ENCODE data around the gene MAGEH1.
"Not testable (repeated sequence)": the region's sequence is repeated elsewhere in the genome, so short reads cannot be mapped to it uniquely, and the experiment has no call there.

MAGEH1 gene

DNA sequence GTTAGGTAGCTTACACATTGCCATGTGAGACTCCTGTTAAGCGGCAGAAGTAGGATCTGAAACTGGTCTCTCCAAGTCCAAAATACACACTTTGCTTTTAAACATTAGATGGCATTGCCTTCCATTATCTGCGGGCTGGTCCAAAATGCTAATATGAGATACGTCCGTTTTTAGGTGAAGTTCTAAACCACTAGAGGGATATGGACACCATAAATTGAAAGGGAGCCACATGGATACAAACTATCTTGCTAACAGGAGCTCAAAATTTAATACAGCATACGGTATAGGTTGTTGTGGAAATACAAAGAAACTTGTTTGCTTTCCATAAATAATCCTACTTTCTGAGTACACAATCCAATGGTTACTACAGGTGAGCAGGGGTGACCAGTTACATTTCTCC lies 13.9 kb downstream of the MAGEH1 start:
- WGBS = no CpG with 5 or more reads among the region's 5 CpGs
- H4K91ac ChIP-seq (ENCODE audit: low read length); H2AFZ ChIP-seq (ENCODE audit: low read depth, low read length); H3K27ac ChIP-seq (ENCODE audit: low read length, poor library complexity, severe bottlenecking); H2BK12ac ChIP-seq (ENCODE audit: low read length in 2 of 2); H3K4me1 ChIP-seq (ENCODE audit: control insufficient read depth, insufficient read depth, low read depth, low read length); H4K8ac ChIP-seq (ENCODE audit: low read length); H3K18ac ChIP-seq (ENCODE audit: low read depth in 1 of 2, low read length in 2 of 2); H3K9me3 ChIP-seq (ENCODE audit: control insufficient read depth, low read length); H2BK15ac ChIP-seq (ENCODE audit: low read depth, poor library complexity, severe bottlenecking); H3K14ac ChIP-seq (ENCODE audit: low read length in 2 of 2); H3K4ac ChIP-seq (ENCODE audit: low read depth in 1 of 2, low read length in 2 of 2); DNase-seq; H2BK120ac ChIP-seq (ENCODE audit: low read depth, low read length); H3K79me1 ChIP-seq (replicated peaks; ENCODE audit: low read length, poor library complexity, severe bottlenecking); H3K4me3 ChIP-seq (ENCODE audit: insufficient read depth in 1 of 2, low read depth in 1 of 2, low read length in 2 of 2); H3K27me3 ChIP-seq (ENCODE audit: control insufficient read depth in 1 of 2, insufficient read depth in 1 of 2, low read length in 2 of 2); H3K36me3 ChIP-seq (ENCODE audit: control insufficient read depth in 1 of 2, insufficient read depth in 2 of 2, low read depth in 1 of 2, low read length in 2 of 2); H2AK5ac ChIP-seq (ENCODE audit: low read length, severe bottlenecking); H3K23ac ChIP-seq (ENCODE audit: low read length in 2 of 2); H3K9ac ChIP-seq (ENCODE audit: low read length); H2BK5ac ChIP-seq (ENCODE audit: low read depth, low read length, poor library complexity, severe bottlenecking); H3K4me2 ChIP-seq (ENCODE audit: low read length, poor library complexity, severe bottlenecking): not testable (repeated sequence)

GRCh38 chrX:55479956-55480355 lies 28.0 kb downstream of the MAGEH1 start:
- not testable (repeated sequence) for H2BK5ac ChIP-seq (ENCODE audit: low read depth, low read length, poor library complexity, severe bottlenecking); H2AFZ ChIP-seq (ENCODE audit: low read depth, low read length); H3K27ac ChIP-seq (ENCODE audit: low read length, poor library complexity, severe bottlenecking); H3K4me1 ChIP-seq (ENCODE audit: control insufficient read depth, insufficient read depth, low read depth, low read length); H3K79me1 ChIP-seq (replicated peaks; ENCODE audit: low read length, poor library complexity, severe bottlenecking); H4K91ac ChIP-seq (ENCODE audit: low read length); H3K4ac ChIP-seq (ENCODE audit: low read depth in 1 of 2, low read length in 2 of 2); H3K18ac ChIP-seq (ENCODE audit: low read depth in 1 of 2, low read length in 2 of 2); H2BK12ac ChIP-seq (ENCODE audit: low read length in 2 of 2); H2BK120ac ChIP-seq (ENCODE audit: low read depth, low read length); H3K14ac ChIP-seq (ENCODE audit: low read length in 2 of 2); H3K9ac ChIP-seq (ENCODE audit: low read length); H3K4me3 ChIP-seq (ENCODE audit: insufficient read depth in 1 of 2, low read depth in 1 of 2, low read length in 2 of 2); H4K8ac ChIP-seq (ENCODE audit: low read length); H2BK15ac ChIP-seq (ENCODE audit: low read depth, poor library complexity, severe bottlenecking); DNase-seq; H3K9me3 ChIP-seq (ENCODE audit: control insufficient read depth, low read length); H3K36me3 ChIP-seq (ENCODE audit: control insufficient read depth in 1 of 2, insufficient read depth in 2 of 2, low read depth in 1 of 2, low read length in 2 of 2); H3K27me3 ChIP-seq (ENCODE audit: control insufficient read depth in 1 of 2, insufficient read depth in 1 of 2, low read length in 2 of 2); H3K23ac ChIP-seq (ENCODE audit: low read length in 2 of 2); H2AK5ac ChIP-seq (ENCODE audit: low read length, severe bottlenecking); H3K4me2 ChIP-seq (ENCODE audit: low read length, poor library complexity, severe bottlenecking)
- 75% methylated on average over 3 of the region's 8 CpGs for WGBS

- H3K23ac ChIP-seq (ENCODE audit: low read length in 2 of 2) = no peak overlapping the region
- DNase-seq = no peak
- H2BK12ac ChIP-seq (ENCODE audit: low read length in 2 of 2) = no peak overlapping the region
- H3K4ac ChIP-seq (ENCODE audit: low read depth in 1 of 2, low read length in 2 of 2) = no peak overlapping the region
- peaks cover 0 to 7% of the 10 kb centered on the region in 2 experiments for H3K27me3 ChIP-seq (ENCODE audit: control insufficient read depth in 1 of 2, insufficient read depth in 1 of 2, low read length in 2 of 2)
- H3K14ac ChIP-seq (ENCODE audit: low read length in 2 of 2) = no peak overlapping the region
- H3K79me1 ChIP-seq (replicated peaks; ENCODE audit: low read length, poor library complexity, severe bottlenecking) = no peaks in the 10 kb centered on the region
- no peak overlapping the region for H2BK5ac ChIP-seq (ENCODE audit: low read depth, low read length, poor library complexity, severe bottlenecking)
- no peaks in the 10 kb centered on the region for H3K9me3 ChIP-seq (ENCODE audit: control insufficient read depth, low read length)
- H3K18ac ChIP-seq (ENCODE audit: low read depth in 1 of 2, low read length in 2 of 2) = no peak overlapping the region
- H2AFZ ChIP-seq (ENCODE audit: low read depth, low read length) = no peak overlapping the region
- H3K9ac ChIP-seq (ENCODE audit: low read length) = no peak overlapping the region
- H3K27ac ChIP-seq (ENCODE audit: low read length, poor library complexity, severe bottlenecking) = no peak overlapping the region
- no peak overlapping the region for H3K4me3 ChIP-seq (ENCODE audit: insufficient read depth in 1 of 2, low read depth in 1 of 2, low read length in 2 of 2)
- no peak overlapping the region for H2AK5ac ChIP-seq (ENCODE audit: low read length, severe bottlenecking)
- no peaks in the 10 kb centered on the region for H3K36me3 ChIP-seq (ENCODE audit: control insufficient read depth in 1 of 2, insufficient read depth in 2 of 2, low read depth in 1 of 2, low read length in 2 of 2)
- no peak overlapping the region for H2BK15ac ChIP-seq (ENCODE audit: low read depth, poor library complexity, severe bottlenecking)
- no peak overlapping the region for H3K4me2 ChIP-seq (ENCODE audit: low read length, poor library complexity, severe bottlenecking)
- no peaks in the 10 kb centered on the region for H3K4me1 ChIP-seq (ENCODE audit: control insufficient read depth, insufficient read depth, low read depth, low read length)
- H4K91ac ChIP-seq (ENCODE audit: low read length) = no peak overlapping the region
- no peak overlapping the region for H4K8ac ChIP-seq (ENCODE audit: low read length)
- H2BK120ac ChIP-seq (ENCODE audit: low read depth, low read length) = no peak overlapping the region
- 20% methylated on average over 2 of the region's 3 CpGs for WGBS
These were observed 28.6 kb downstream of the MAGEH1 start for GRCh38 chrX:55480390-55481062.

DNA sequence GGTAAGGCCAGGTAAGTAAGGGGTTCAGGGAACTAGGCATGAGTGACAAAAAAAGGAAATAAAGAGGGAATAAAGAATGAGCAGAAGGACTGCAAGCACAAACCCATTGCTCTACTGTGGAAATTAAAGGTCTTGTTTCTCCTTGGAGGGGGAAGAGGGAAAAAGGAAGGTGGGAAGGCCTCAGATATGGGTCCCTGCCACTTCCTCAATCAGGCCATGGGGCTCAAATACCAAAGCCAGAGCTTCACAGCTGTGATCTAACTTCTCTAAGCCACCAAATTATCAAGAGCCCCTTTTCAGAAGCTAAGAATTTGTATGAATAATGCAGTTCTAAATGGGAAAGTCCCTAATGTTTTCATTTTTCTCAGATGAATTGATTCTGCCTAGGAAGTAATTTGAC lies 33.0 kb downstream of the MAGEH1 start:
- Histone ChIP-seq H3K36me3 (ENCODE audit: control insufficient read depth in 1 of 2, insufficient read depth in 2 of 2, low read depth in 1 of 2, low read length in 2 of 2) (no peaks in the 10 kb centered on the region), H2BK120ac (ENCODE audit: low read depth, low read length) (no peak overlapping the region), H2BK12ac (ENCODE audit: low read length in 2 of 2) (no peak overlapping the region), H3K27me3 (ENCODE audit: control insufficient read depth in 1 of 2, insufficient read depth in 1 of 2, low read length in 2 of 2) (peaks cover 0 to 11% of the 10 kb centered on the region in 2 experiments), H3K9me3 (ENCODE audit: control insufficient read depth, low read length) (no peaks in the 10 kb centered on the region), H4K91ac (ENCODE audit: low read length) (no peak overlapping the region), H3K4me2 (ENCODE audit: low read length, poor library complexity, severe bottlenecking) (no peak overlapping the region), H3K9ac (ENCODE audit: low read length) (no peak overlapping the region), H3K4ac (ENCODE audit: low read depth in 1 of 2, low read length in 2 of 2) (no peak overlapping the region), H2BK15ac (ENCODE audit: low read depth, poor library complexity, severe bottlenecking) (no peak overlapping the region), H2BK5ac (ENCODE audit: low read depth, low read length, poor library complexity, severe bottlenecking) (no peak overlapping the region), H3K4me1 (ENCODE audit: control insufficient read depth, insufficient read depth, low read depth, low read length) (no peaks in the 10 kb centered on the region), H3K18ac (ENCODE audit: low read depth in 1 of 2, low read length in 2 of 2) (no peak overlapping the region), H3K4me3 (ENCODE audit: insufficient read depth in 1 of 2, low read depth in 1 of 2, low read length in 2 of 2) (no peak overlapping the region), H2AFZ (ENCODE audit: low read depth, low read length) (no peak overlapping the region), H3K79me1 (replicated peaks; ENCODE audit: low read length, poor library complexity, severe bottlenecking) (no peaks in the 10 kb centered on the region), H3K14ac (ENCODE audit: low read length in 2 of 2) (no peak overlapping the region), H2AK5ac (ENCODE audit: low read length, severe bottlenecking) (no peak overlapping the region), H4K8ac (ENCODE audit: low read length) (no peak overlapping the region), H3K27ac (ENCODE audit: low read length, poor library complexity, severe bottlenecking) (no peak overlapping the region), H3K23ac (ENCODE audit: low read length in 2 of 2) (no peak overlapping the region)
- no peak for DNase-seq

Measured in mesenchymal stem cell (in vitro differentiated cells and primary cell).